Effector memory CD4-positive, alpha-beta T cell (primary cell): Measurements from ENCODE around the gene COCH.
A peak's percentile ranks its signal among the peaks of the same experiment; 100 is the strongest.

Experiments used
- DNase-seq, 3 donors: peaks; one replicate each; pipeline ENCODE4 v3.0.0-alpha.2; 2020
- H3K27ac ChIP-seq: 2 replicates; pipeline ENCODE4 v1.7.0; 2013; ENCODE audit warnings: mild to moderate bottlenecking, low read length, moderate library complexity; ENCODE audit not compliant: insufficient read depth, poor library complexity, severe bottlenecking
- H3K27me3 ChIP-seq: replicated peaks from 2 replicates; pipeline ENCODE4 v1.7.0; 2013; ENCODE audit warnings: mild to moderate bottlenecking, low read length; ENCODE audit not compliant: insufficient read depth, control insufficient read depth, poor library complexity, severe bottlenecking
- H3K36me3 ChIP-seq: 2 replicates; pipeline ENCODE4 v1.7.0; 2013; ENCODE audit warnings: mild to moderate bottlenecking, low read length, moderate library complexity; ENCODE audit not compliant: control insufficient read depth, insufficient read depth
- H3K4me1 ChIP-seq: 2 replicates; pipeline ENCODE4 v1.7.0; 2013; ENCODE audit warnings: low read length, mild to moderate bottlenecking; ENCODE audit not compliant: control insufficient read depth, insufficient read depth, poor library complexity, severe bottlenecking
- H3K4me3 ChIP-seq: 2 replicates; pipeline ENCODE4 v1.7.0; 2013; ENCODE audit warnings: low read length, low read depth, mild to moderate bottlenecking; ENCODE audit not compliant: insufficient read depth, poor library complexity, severe bottlenecking
- H3K9me3 ChIP-seq: 2 replicates; pipeline ENCODE4 v1.7.0; 2013; ENCODE audit warnings: mild to moderate bottlenecking, low read length, moderate library complexity; ENCODE audit not compliant: control insufficient read depth

The COCH gene

GRCh38 chr14:30874999-30875787 lies 834 bp downstream of the COCH start:
- peaks cover 12% of the 10 kb centered on the region for H3K4me1 ChIP-seq
- H3K36me3 ChIP-seq: no peaks in the 10 kb centered on the region
- H3K9me3 ChIP-seq: no peaks in the 10 kb centered on the region
- no peak for DNase-seq
- no peak overlapping the region for H3K27ac ChIP-seq
- peak overlapping the region; percentile 56 for H3K4me3 ChIP-seq
- peaks cover 22% of the 10 kb centered on the region for H3K27me3 ChIP-seq

DNA sequence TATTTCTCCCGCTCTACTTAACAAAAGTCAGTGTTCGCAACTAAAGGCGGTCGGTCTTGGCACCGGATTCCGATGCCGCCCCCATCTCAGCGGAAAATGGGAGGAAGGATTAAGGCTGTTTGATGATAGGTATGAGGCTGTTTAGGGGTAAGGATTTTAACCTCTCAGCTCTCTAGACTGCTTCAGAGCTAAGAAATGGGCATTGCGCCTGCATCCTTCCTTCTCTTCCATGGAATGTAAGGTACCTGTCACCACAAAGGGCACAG lies 1.4 kb downstream of the COCH start:
- Histone ChIP-seq H3K4me1 (peaks cover 12% of the 10 kb centered on the region), H3K36me3 (no peaks in the 10 kb centered on the region), H3K9me3 (no peaks in the 10 kb centered on the region), H3K27me3 (peaks cover 22% of the 10 kb centered on the region), H3K27ac (no peak overlapping the region), H3K4me3 (no peak overlapping the region)
- DNase-seq: no peak

DNA sequence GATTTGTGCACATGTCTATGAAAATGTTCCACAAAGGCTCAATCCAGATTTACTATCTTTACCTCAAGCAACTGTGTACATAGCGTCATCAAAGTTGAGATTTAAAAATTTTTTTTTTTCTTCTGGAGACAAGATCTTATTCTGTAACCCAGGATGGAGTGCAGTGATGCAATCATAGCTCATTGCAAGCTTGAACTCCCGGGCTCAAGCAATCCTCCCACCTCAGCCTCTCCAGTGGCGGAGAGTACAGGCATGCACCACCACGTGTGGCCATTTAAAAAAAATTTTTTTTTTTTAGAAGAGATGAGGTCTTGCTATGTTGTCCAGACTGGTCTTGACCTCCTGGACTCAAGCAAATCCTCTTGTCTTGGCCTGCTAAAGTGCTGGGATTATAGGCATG lies 2.3 kb downstream of the COCH start:
- Histone ChIP-seq H3K9me3 (no peaks in the 10 kb centered on the region), H3K36me3 (no peaks in the 10 kb centered on the region), H3K4me3 (no peak overlapping the region), H3K27me3 (peaks cover 19% of the 10 kb centered on the region), H3K27ac (no peak overlapping the region), H3K4me1 (peaks cover 12% of the 10 kb centered on the region)
- no peak for DNase-seq

DNA sequence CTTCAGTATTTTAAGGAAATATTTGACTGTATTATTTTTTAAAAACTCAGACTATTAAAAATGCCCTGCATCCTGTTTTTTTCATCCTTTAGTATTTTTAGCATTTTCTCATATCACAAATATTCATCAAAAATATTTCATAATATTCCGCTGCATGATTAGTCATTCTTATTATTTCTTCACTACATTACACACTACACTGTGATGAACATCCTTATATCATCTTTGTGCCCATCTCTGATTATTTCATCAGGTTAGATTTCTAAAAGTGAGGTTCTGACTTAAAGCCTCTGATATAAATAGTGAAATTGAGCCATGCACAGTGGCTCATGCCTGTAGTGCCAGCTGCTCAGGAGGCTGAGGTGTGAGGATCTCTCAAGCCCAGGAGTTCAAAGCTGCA lies 8.1 kb downstream of the COCH start:
- H3K4me3 ChIP-seq: no peak overlapping the region

DNA sequence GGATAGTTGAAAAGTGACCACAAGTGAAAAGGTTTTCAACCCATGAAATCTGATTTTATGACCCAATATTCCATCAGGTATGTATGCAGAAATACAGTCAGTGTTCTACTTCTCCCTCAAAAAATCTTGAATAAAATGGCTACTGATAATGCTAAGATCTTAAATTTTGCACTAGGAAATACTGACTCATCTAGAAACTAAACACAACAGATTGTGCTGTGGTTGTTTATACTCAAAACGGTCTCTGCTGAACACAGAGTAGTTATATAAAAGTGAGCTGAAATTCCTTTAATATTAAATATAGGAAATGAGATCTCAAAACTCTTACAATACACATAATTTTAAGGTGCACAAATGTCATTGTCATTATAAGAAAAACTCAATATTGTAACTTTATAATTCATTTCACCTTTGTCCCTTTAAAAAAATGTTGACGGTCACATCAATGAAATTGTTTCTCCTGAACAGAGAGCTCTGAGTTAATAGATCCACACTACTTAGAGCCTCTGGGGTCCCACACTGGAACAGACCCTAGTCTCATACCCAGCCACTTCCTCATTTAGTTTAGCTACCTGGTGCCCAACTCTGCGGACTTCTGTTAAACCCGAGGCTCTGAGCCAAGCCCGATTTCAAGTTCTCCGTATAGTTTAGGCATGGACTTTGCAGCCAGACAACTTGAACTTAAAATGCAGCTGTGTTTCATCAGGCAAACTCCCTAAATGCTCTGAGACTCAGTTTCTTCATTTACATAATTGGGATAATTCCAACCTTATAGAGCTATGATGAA lies 9.3 kb downstream of the COCH start:
- no peak for DNase-seq
- H3K27me3 ChIP-seq: no peaks in the 10 kb centered on the region
- no peaks in the 10 kb centered on the region for H3K9me3 ChIP-seq
- no peak overlapping the region for H3K27ac ChIP-seq
- H3K36me3 ChIP-seq: no peaks in the 10 kb centered on the region
- no peak overlapping the region for H3K4me3 ChIP-seq
- H3K4me1 ChIP-seq: no peaks in the 10 kb centered on the region

More for the DNA sequence above, 8.1 kb downstream of the COCH start:
- Histone ChIP-seq H3K27ac (no peak overlapping the region), H3K9me3 (no peaks in the 10 kb centered on the region), H3K36me3 (no peaks in the 10 kb centered on the region), H3K4me1 (no peaks in the 10 kb centered on the region), H3K27me3 (no peaks in the 10 kb centered on the region)
- no peak for DNase-seq

GRCh38 chr14:30884901-30885300 lies 10.5 kb downstream of the COCH start:
- no peaks in the 10 kb centered on the region for H3K9me3 ChIP-seq
- no peaks in the 10 kb centered on the region for H3K27me3 ChIP-seq
- H3K4me3 ChIP-seq: no peak overlapping the region
- H3K4me1 ChIP-seq: no peaks in the 10 kb centered on the region
- no peak for DNase-seq
- H3K36me3 ChIP-seq: no peaks in the 10 kb centered on the region
- no peak overlapping the region for H3K27ac ChIP-seq

- DNase-seq: no peak
- Histone ChIP-seq H3K4me1 (no peaks in the 10 kb centered on the region), H3K27me3 (no peaks in the 10 kb centered on the region), H3K4me3 (no peak overlapping the region), H3K9me3 (no peaks in the 10 kb centered on the region), H3K27ac (no peak overlapping the region), H3K36me3 (no peaks in the 10 kb centered on the region)
Measured at GRCh38 chr14:30885840-30886740, 11.7 kb downstream of the COCH start.

DNA sequence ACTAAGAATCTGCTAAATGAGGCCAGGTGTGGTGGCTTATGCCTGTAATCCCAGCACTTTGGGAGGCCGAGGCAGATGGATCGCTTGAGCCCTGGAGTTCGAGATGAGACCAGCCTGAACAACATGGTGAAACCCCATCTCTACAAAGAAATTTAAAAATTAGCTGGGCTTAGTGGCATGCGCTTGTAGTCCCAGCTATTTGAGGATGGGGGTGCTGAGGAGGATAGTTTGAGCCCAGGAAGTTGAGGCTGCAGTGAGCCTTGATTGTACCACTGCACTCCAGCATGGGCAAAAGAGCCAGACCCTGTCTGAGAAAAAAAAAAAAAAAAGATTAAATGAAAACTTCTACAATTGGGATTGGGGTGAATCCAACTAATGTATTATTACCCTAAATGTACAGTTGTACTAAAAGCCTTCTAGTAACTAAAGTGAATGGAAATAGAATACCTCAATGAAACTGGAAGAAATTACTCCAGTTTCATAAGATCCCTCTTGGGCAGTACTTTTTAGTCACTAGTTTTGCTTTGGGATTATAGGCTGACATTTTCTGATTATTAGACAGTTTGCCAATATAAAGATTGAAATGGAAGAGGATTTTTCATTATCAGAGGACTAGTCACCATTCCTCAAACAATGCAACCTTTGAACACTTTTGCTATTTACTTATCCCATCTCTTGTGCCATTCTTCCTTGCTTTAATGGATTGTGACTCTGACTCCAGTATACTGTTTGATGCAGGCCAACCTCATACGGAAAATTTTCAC lies 14.3 kb downstream of the COCH start:
- no peak overlapping the region for H3K4me3 ChIP-seq
- H3K36me3 ChIP-seq: no peaks in the 10 kb centered on the region
- no peaks in the 10 kb centered on the region for H3K4me1 ChIP-seq
- no peaks in the 10 kb centered on the region for H3K9me3 ChIP-seq
- no peak overlapping the region for H3K27ac ChIP-seq
- no peak for DNase-seq
- no peaks in the 10 kb centered on the region for H3K27me3 ChIP-seq

DNA sequence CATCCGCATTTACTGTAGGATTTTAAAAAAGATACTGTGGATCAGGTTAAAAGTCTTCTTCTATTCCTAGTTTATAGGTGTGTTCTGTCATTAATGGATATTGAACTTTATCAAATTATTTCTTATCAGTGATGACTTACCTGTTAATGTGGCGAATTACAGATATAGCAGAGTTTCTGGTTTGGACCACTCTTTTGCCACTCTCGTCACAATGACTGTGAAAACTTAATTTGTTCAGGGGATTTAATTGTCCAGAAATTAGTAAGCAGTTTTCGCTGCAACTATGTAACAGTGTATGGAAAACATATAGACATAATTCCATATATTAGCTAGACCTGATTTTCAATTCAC lies 14.9 kb downstream of the COCH start:
- DNase-seq: no peak
- no peaks in the 10 kb centered on the region for H3K9me3 ChIP-seq
- H3K36me3 ChIP-seq: no peaks in the 10 kb centered on the region
- H3K4me3 ChIP-seq: no peak overlapping the region
- H3K27me3 ChIP-seq: no peaks in the 10 kb centered on the region
- no peak overlapping the region for H3K27ac ChIP-seq
- H3K4me1 ChIP-seq: no peaks in the 10 kb centered on the region
